ENCODE results near the gene EPAS1.
"Not testable (repeated sequence)": the region's sequence is repeated elsewhere in the genome, so short reads cannot be mapped to it uniquely, and the experiment has no call there.

Gene EPAS1

GRCh38 chr2:46383784-46384456 lies 86.7 kb downstream of the EPAS1 start:
- no peak for DNase-seq (ENCODE audit: low read depth)

DNA sequence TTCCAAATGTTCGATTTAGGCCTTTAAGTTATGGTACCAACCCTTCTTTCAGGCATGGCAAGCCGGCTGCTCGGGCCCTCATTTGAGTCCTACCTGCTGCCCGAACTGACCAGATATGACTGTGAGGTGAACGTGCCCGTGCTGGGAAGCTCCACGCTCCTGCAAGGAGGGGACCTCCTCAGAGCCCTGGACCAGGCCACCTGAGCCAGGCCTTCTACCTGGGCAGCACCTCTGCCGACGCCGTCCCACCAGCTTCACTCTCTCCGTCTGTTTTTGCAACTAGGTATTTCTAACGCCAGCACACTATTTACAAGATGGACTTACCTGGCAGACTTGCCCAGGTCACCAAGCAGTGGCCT lies 87.2 kb downstream of the EPAS1 start:
- DNase-seq (ENCODE audit: low read depth): no peak

DNA sequence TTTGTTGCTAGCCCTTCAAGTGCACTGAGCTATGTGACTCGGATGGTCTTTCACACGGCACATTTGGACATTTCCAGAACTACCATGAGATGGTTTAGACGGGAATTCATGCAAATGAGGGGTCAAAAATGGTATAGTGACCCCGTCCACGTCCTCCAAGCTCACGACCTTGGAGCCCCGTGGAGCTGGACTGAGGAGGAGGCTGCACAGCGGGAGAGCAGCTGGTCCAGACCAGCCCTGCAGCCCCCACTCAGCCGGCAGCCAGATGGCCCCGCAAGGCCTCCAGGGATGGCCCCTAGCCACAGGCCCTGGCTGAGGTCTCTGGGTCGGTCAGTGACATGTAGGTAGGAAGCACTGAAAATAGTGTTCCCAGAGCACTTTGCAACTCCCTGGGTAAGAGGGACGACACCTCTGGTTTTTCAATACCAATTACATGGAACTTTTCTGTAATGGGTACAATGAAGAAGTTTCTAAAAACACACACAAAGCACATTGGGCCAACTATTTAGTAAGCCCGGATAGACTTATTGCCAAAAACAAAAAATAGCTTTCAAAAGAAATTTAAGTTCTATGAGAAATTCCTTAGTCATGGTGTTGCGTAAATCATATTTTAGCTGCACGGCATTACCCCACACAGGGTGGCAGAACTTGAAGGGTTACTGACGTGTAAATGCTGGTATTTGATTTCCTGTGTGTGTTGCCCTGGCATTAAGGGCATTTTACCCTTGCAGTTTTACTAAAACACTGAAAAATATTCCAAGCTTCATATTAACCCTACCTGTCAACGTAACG lies 88.8 kb downstream of the EPAS1 start:
- DNase-seq (ENCODE audit: low read depth): peak; percentile 58

GRCh38 chr2:46386763-46387162 lies 89.6 kb downstream of the EPAS1 start:
- DNase-seq (ENCODE audit: low read depth): no peak

DNA sequence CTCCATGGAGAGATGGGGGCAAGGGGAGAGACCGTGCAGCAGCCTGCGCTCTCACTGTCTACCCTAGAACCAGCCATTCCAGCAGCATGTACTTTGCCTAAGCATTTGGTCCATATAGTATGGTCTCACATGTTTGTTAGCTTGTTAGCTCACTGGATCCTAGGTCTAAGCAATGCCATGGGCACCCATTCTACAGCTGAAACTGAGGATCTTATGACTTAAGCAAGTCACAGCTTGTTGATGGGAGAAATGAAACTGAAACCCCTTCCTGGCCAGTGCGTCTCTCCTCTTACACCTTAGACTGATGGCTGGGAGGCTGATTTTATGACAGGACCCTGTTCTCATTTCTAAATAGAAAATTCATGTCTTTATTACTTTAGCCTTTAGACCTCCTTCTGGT lies 90.1 kb downstream of the EPAS1 start:
- no peak for DNase-seq (ENCODE audit: low read depth)

GRCh38 chr2:46387886-46388515 lies 90.8 kb downstream of the EPAS1 start:
- no peak for DNase-seq (ENCODE audit: low read depth)

DNA sequence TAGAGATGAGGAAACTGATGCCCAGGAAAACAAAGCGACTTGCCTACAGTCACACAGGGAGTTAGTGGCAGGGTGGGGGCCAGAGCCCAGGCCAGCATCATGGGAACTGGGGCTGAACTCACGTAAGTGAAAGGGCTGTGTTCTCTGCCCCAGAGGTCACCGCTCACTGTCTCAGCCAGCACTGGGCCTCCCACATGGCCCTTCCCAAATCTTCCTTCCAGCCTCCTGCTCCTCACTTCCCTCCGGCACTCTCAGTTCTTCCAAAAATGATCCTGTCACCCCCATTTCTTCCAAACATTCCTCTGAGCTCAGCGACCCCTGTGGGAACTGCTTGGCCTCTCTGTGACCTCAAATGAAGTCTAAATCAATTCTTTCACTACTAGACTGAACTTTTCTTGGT lies 91.7 kb downstream of the EPAS1 start:
- no peak for DNase-seq (ENCODE audit: low read depth)

DNA sequence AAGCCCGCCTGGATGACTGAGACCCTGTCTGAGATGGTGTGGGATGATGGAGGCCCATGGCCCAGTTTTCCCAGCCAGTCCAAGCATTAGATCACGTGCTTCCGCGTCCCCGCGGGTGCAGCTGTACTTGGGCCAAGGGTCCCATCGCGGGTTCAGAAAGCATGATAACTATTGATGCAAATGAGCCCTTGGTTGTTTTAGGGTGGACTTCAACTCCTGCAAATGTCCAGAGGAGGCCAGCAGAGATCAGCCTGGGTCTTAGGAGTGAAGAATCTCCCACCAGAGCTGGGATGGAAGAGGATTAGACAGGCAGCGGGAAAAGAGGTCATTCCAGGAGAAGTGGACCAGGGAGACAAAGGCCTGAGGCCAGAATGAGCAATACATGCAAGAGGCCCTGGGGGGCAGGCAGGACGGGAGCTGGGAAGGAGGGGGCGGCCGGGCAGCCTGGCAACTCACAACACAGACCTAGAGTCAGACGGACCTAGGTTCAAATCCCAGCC lies 92.3 kb downstream of the EPAS1 start:
- DNase-seq (ENCODE audit: low read depth): no peak

- no peak for DNase-seq (ENCODE audit: low read depth)
Observed at GRCh38 chr2:46390036-46390435, 92.8 kb downstream of the EPAS1 start.

GRCh38 chr2:46390901-46391395 lies 93.7 kb downstream of the EPAS1 start:
- no peak for DNase-seq (ENCODE audit: low read depth)

DNA sequence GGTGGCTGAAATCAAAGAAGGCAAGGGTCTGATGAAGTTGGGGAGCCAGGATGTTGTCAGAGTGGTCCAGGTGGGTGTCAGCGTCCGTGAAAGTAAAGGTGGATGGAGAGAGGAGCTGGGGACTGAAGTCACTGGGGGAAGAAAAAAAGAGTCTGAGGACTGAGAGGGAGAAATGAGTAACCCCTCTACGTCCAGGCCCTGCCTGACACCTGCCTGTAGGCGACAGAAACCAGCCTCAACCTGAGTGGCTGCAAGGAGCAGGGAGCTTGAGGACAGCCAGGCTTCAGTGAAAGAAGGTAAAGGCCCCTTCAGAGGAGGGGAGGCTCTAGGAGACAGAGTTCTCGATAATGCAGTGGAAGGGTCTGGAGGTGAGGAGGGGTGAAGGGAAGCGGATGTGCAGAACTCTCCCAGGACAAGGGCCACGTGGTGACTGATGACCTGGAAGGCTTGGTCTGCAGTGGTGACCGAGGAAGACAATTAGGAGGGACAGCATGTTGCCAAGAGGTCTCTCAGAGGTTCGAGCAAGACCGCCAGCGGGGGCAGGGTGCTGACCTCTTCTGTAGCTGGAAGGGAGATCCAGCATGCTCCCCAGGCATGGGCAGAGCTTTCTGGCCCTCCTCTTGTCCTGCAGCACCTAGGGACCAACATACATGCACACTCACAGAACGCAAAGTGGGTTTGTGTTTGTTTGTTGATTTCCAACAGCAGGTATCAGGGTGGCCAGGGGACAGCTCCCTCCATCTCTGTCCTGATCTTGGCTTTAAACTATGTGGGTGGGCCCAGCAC lies 95.5 kb downstream of the EPAS1 start:
- DNase-seq (ENCODE audit: low read depth): no peak

DNA sequence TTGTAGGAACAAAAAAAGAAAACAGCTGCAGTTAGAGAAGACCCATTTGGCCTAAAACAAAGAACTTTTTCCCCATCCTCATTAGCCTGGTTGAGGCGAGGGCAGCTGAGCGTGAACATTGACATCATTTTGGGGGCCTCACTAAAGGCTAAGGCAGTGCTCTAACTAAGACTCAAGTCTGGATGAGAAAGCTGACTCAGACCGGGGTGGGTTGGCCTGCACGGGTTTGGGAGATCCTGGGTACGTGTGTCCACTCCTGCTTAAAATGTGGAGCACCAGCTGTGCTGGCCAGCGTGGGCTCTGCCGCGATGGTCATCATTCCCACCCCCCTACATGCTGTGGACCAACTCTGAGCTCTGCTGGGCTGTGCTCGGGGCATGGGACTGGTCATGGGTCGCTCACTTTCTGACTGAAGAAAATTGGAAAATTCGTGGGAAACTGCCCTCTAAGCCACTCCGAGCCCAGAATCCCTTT lies 96.2 kb downstream of the EPAS1 start:
- no peak for DNase-seq (ENCODE audit: low read depth)

GRCh38 chr2:46393865-46394264 lies 96.7 kb downstream of the EPAS1 start:
- no peak for DNase-seq (ENCODE audit: low read depth)

- no peak for DNase-seq (ENCODE audit: low read depth)
Observed at GRCh38 chr2:46394649-46395510, 97.7 kb downstream of the EPAS1 start.

DNA sequence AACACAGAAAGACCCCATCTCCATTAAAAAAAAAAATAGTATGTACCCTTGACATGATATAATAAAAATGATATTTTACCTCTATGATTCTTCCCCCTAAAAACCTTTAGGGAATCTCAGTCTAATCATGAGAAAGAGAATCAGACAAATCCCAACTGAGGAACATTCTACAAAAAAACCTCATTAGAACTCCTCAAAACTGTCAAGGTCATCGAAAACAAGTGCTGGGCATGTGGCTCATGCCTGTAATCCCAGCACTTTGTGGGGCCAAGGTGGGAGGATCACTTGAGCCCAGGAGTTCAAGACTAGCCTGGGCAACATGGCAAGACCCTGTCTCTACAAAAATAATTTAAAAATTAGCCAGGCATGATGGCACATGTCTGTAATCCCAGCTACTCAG lies 98.5 kb downstream of the EPAS1 start:
- DNase-seq (ENCODE audit: low read depth): not testable (repeated sequence)

GRCh38 chr2:46400016-46400415 lies 102.8 kb downstream of the EPAS1 start:
- DNase-seq (ENCODE audit: low read depth): no peak

DNA sequence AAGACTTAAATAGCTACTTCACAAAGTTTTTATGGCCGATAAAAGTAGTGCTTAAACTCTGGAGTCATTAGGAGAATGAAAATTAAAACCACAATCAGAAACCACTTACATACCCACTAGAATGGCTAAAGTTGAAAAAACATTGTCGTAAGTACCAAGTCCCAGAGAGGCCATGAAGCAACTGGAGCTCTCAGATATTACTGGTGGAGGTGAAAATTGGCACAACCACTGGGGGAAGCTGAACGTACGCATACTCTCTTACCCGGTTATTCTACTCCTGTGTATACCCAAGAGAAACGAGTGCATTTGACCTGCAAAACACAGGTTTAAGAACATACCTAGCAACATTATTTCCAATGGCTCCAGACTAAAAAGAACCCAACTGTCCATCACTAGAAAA lies 105.7 kb downstream of the EPAS1 start:
- no peak for DNase-seq (ENCODE audit: low read depth)

DNA sequence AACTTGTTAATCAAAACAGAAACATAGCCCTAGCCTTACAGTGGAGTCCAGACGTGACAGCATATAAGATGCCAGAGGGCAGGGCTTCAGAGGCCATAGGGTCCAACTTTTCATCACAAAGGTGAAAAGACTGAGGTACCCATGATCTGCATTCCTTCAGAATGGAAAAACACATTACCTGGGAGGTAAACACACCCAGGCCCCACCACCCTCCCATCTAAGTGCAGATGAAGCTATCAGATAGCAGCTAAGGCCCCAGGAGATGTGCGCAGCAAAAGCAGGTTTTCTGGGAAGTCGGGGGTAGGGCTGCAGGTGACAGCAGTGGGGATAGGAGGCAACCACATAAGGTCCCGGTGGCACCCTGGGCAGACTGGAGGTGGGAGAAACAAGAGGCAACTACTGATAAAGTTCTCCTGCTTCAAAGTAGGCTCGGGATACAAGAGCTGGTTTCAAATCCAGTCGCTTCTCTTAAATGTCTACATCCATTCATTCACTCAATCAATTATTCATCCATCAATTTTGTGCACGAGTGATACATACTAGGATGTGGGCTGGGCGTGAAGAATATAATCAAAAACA lies 107.1 kb downstream of the EPAS1 start:
- DNase-seq (ENCODE audit: low read depth): no peak

GRCh38 chr2:46407852-46408455 lies 110.7 kb downstream of the EPAS1 start:
- DNase-seq (ENCODE audit: low read depth): no peak

DNA sequence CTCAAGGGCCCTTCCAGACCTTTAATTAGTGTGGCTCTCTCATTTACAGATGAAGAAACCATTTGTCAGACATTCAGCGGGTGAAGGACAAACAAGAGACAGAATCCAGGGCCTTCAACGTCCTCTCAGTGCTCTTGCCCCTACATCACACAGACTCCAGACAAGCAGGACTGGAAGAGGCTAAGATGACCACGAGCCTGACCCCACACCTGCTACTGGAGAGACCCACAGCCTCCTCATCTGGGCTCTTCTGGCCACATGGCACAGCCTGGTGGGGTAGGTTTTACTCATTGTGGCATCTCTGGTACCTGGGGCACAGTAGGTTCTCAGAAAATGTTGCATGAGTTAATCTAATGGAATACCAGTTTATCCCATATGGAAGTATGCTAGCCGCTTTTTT lies 112.5 kb downstream of the EPAS1 start:
- DNase-seq (ENCODE audit: low read depth): no peak

All from GM04503 (cell line).